Stimulated activated effector memory CD8-positive, alpha-beta T cell treated with anti-CD3 and anti-CD28 coated beads, Interleukin-12 subunit alpha, Interleukin-12 subunit beta, amount 100 ng/mL, for 72 hours (primary cell): Measurements from ENCODE around the gene EIPR1.

Source experiments
- ATAC-seq: fragments of 150-1000 bp; cut with Tn5 transposase; 2 replicates; pipeline ENCODE4 v1.10.0; 2021
- DNase-seq, 2 donors: peaks; one replicate each; pipeline ENCODE4 v3.0.0; 2021 to 2022; ENCODE audit warnings: low spot score in 2 of 2
- H3K27ac Mint-ChIP-seq: one replicate; pipeline ENCODE4 v1.8.0; 2022; ENCODE audit warnings: mild to moderate bottlenecking, mixed read lengths
- H3K36me3 Mint-ChIP-seq: one replicate; pipeline ENCODE4 v1.8.0; 2022; ENCODE audit warnings: mild to moderate bottlenecking, mixed read lengths
- H3K4me1 Mint-ChIP-seq: one replicate; pipeline ENCODE4 v1.8.0; 2022; ENCODE audit warnings: mixed read lengths
- H3K4me3 Mint-ChIP-seq: one replicate; pipeline ENCODE4 v1.8.0; 2022; ENCODE audit warnings: mild to moderate bottlenecking, mixed read lengths
- H3K9me3 Mint-ChIP-seq: one replicate; pipeline ENCODE4 v1.8.0; 2022; ENCODE audit warnings: mixed read lengths

EIPR1 gene

GRCh38 chr2:3173031-3173430, 204.6 kb downstream of the EIPR1 start:
- peaks cover 18% of the 10 kb centered on the region for H3K36me3 Mint-ChIP-seq

GRCh38 chr2:3172265-3172935, 205.2 kb downstream of the EIPR1 start:
- Mint-ChIP-seq H3K4me3 (no peak overlapping the region), H3K36me3 (peaks cover 20% of the 10 kb centered on the region), H3K9me3 (no peaks in the 10 kb centered on the region), H3K27ac (peak overlapping the region; percentile 20), H3K4me1 (no peaks in the 10 kb centered on the region)
- ATAC-seq = no peak
- DNase-seq = no peak

More at GRCh38 chr2:3173031-3173430, 204.6 kb downstream of the EIPR1 start:
- no peak for ATAC-seq
- Mint-ChIP-seq H3K27ac (peak overlapping the region; percentile 20), H3K4me3 (no peak overlapping the region), H3K9me3 (no peaks in the 10 kb centered on the region), H3K4me1 (no peaks in the 10 kb centered on the region)
- DNase-seq = no peak

GRCh38 chr2:3171564-3172264, 205.9 kb downstream of the EIPR1 start:
- no peak for ATAC-seq
- H3K9me3 Mint-ChIP-seq = no peaks in the 10 kb centered on the region
- DNase-seq = no peak
- H3K4me1 Mint-ChIP-seq = no peaks in the 10 kb centered on the region
- H3K27ac Mint-ChIP-seq = peak overlapping the region; percentile 17
- peaks cover 27% of the 10 kb centered on the region for H3K36me3 Mint-ChIP-seq
- H3K4me3 Mint-ChIP-seq = no peak overlapping the region

- H3K4me3 Mint-ChIP-seq = no peak overlapping the region
- H3K4me1 Mint-ChIP-seq = no peaks in the 10 kb centered on the region
- DNase-seq (no peak), ATAC-seq (peak; percentile 11)
- H3K27ac Mint-ChIP-seq = peak overlapping the region; percentile 17
- H3K9me3 Mint-ChIP-seq = no peaks in the 10 kb centered on the region
- peaks cover 28% of the 10 kb centered on the region for H3K36me3 Mint-ChIP-seq
These were observed 206.7 kb downstream of the EIPR1 start for GRCh38 chr2:3170792-3171455.

GRCh38 chr2:3169106-3169870, 208.3 kb downstream of the EIPR1 start:
- Mint-ChIP-seq H3K9me3 (peaks cover 4% of the 10 kb centered on the region), H3K4me1 (no peaks in the 10 kb centered on the region), H3K27ac (no peak overlapping the region), H3K4me3 (no peak overlapping the region), H3K36me3 (peaks cover 28% of the 10 kb centered on the region)
- DNase-seq = no peak
- ATAC-seq = peak; percentile 34

GRCh38 chr2:3168230-3168891, 209.3 kb downstream of the EIPR1 start:
- no peak overlapping the region for H3K4me3 Mint-ChIP-seq
- H3K9me3 Mint-ChIP-seq = peaks cover 10% of the 10 kb centered on the region
- peaks cover 26% of the 10 kb centered on the region for H3K36me3 Mint-ChIP-seq
- no peak for ATAC-seq
- no peak for DNase-seq
- H3K4me1 Mint-ChIP-seq = no peaks in the 10 kb centered on the region
- H3K27ac Mint-ChIP-seq = no peak overlapping the region

GRCh38 chr2:3163401-3163800, 214.2 kb downstream of the EIPR1 start:
- ATAC-seq = no peak
- peaks cover 10% of the 10 kb centered on the region for H3K36me3 Mint-ChIP-seq

GRCh38 chr2:3162442-3163077, 215.1 kb downstream of the EIPR1 start:
- no peak overlapping the region for H3K27ac Mint-ChIP-seq
- peaks cover 10% of the 10 kb centered on the region for H3K36me3 Mint-ChIP-seq

More at GRCh38 chr2:3163401-3163800, 214.2 kb downstream of the EIPR1 start:
- DNase-seq = no peak
- no peak overlapping the region for H3K4me3 Mint-ChIP-seq
- peaks cover 12% of the 10 kb centered on the region for H3K9me3 Mint-ChIP-seq
- H3K27ac Mint-ChIP-seq = no peak overlapping the region
- H3K4me1 Mint-ChIP-seq = peaks cover 3% of the 10 kb centered on the region

GRCh38 chr2:3160751-3161330, 216.8 kb downstream of the EIPR1 start:
- Mint-ChIP-seq H3K27ac (no peak overlapping the region), H3K4me1 (peaks cover 6% of the 10 kb centered on the region), H3K9me3 (peaks cover 12% of the 10 kb centered on the region), H3K4me3 (no peak overlapping the region), H3K36me3 (no peaks in the 10 kb centered on the region)
- no peak for ATAC-seq
- no peak for DNase-seq

More at GRCh38 chr2:3162442-3163077, 215.1 kb downstream of the EIPR1 start:
- H3K4me3 Mint-ChIP-seq = no peak overlapping the region
- ATAC-seq (no peak), DNase-seq (no peak)
- H3K9me3 Mint-ChIP-seq = peaks cover 12% of the 10 kb centered on the region
- peaks cover 6% of the 10 kb centered on the region for H3K4me1 Mint-ChIP-seq

GRCh38 chr2:3159782-3160545, 217.7 kb downstream of the EIPR1 start:
- H3K4me1 Mint-ChIP-seq = peaks cover 6% of the 10 kb centered on the region
- no peaks in the 10 kb centered on the region for H3K36me3 Mint-ChIP-seq
- H3K4me3 Mint-ChIP-seq = no peak overlapping the region
- ATAC-seq = no peak
- H3K27ac Mint-ChIP-seq = no peak overlapping the region
- H3K9me3 Mint-ChIP-seq = peaks cover 9% of the 10 kb centered on the region
- no peak for DNase-seq

GRCh38 chr2:3154700-3155099, 222.9 kb downstream of the EIPR1 start:
- peaks cover 6% of the 10 kb centered on the region for H3K4me1 Mint-ChIP-seq
- DNase-seq (no peak), ATAC-seq (no peak)
- H3K4me3 Mint-ChIP-seq = no peak overlapping the region
- H3K9me3 Mint-ChIP-seq = no peaks in the 10 kb centered on the region
- H3K27ac Mint-ChIP-seq = no peak overlapping the region
- H3K36me3 Mint-ChIP-seq = no peaks in the 10 kb centered on the region

GRCh38 chr2:3154146-3154545, 223.5 kb downstream of the EIPR1 start:
- ATAC-seq = no peak
- Mint-ChIP-seq H3K36me3 (no peaks in the 10 kb centered on the region), H3K9me3 (no peaks in the 10 kb centered on the region), H3K4me3 (no peak overlapping the region), H3K27ac (peak overlapping the region; percentile 27), H3K4me1 (peaks cover 6% of the 10 kb centered on the region)
- no peak for DNase-seq

GRCh38 chr2:3151153-3151918, 226.3 kb downstream of the EIPR1 start:
- no peak overlapping the region for H3K4me3 Mint-ChIP-seq
- no peak overlapping the region for H3K27ac Mint-ChIP-seq
- DNase-seq (no peak), ATAC-seq (no peak)
- H3K9me3 Mint-ChIP-seq = no peaks in the 10 kb centered on the region
- no peaks in the 10 kb centered on the region for H3K4me1 Mint-ChIP-seq
- no peaks in the 10 kb centered on the region for H3K36me3 Mint-ChIP-seq
